Measurements from ENCODE around the gene C3orf18.
A peak's percentile ranks its signal among the peaks of the same experiment; 100 is the strongest.

Gene C3orf18

GRCh38 chr3:50585919-50586762 lies 18.6 kb upstream of the C3orf18 start:
- DNase-seq, result no peak
- intact Hi-C loops (cut with DNase I), result no loop called here

GRCh38 chr3:50584391-50584790 lies 16.8 kb upstream of the C3orf18 start:
- intact Hi-C loops (cut with DNase I), result no loop called here
- DNase-seq, result no peak

- intact Hi-C loops (cut with DNase I), result no loop called here
- peak in 2 of 42 donors; percentile 14 to 47 for DNase-seq
Measured at GRCh38 chr3:50583897-50584296, 16.4 kb upstream of the C3orf18 start.

GRCh38 chr3:50582083-50582482 lies 14.5 kb upstream of the C3orf18 start:
- intact Hi-C loops (cut with DNase I), result no loop called here

GRCh38 chr3:50581459-50581842 lies 13.9 kb upstream of the C3orf18 start:
- DNase-seq, result no peak
- intact Hi-C loops (cut with DNase I), result no loop called here

More at GRCh38 chr3:50582083-50582482, 14.5 kb upstream of the C3orf18 start:
- no peak for DNase-seq

- intact Hi-C loops (cut with DNase I), result no loop called here
- DNase-seq, result no peak
Measured at GRCh38 chr3:50580683-50581458, 13.3 kb upstream of the C3orf18 start.

GRCh38 chr3:50577348-50577747 lies 9.8 kb upstream of the C3orf18 start:
- intact Hi-C loops (cut with DNase I), result no loop called here

GRCh38 chr3:50575372-50575771 lies 7.8 kb upstream of the C3orf18 start:
- no peak for DNase-seq
- intact Hi-C loops (cut with DNase I), result no loop called here

More at GRCh38 chr3:50577348-50577747, 9.8 kb upstream of the C3orf18 start:
- no peak for DNase-seq

GRCh38 chr3:50574444-50574831 lies 6.9 kb upstream of the C3orf18 start:
- no peak for DNase-seq
- intact Hi-C loops (cut with DNase I), result loop anchor here (5.0 kb wide), 1 partner anchor 38 kb away; the partner anchor contains the start of gene CISH

GRCh38 chr3:50573566-50574443 lies 6.3 kb upstream of the C3orf18 start:
- intact Hi-C loops (cut with DNase I), result loop anchor here (5.0 kb wide), 1 partner anchor 38 kb away; the partner anchor contains the start of gene CISH
- no peak for DNase-seq

- no peak for DNase-seq
- intact Hi-C loops (cut with DNase I), result loop anchor here (5.0 kb wide), 1 partner anchor 39 kb away; the partner anchor contains the start of gene CISH
Measured at GRCh38 chr3:50572801-50573371, 5.3 kb upstream of the C3orf18 start.

- intact Hi-C loops (cut with DNase I), result loop anchor here (5.0 kb wide), 1 partner anchor 40 kb away; the partner anchor contains the start of gene CISH
- DNase-seq, result peak; percentile 48 to 89 (median 74)
Measured at GRCh38 chr3:50572158-50572557, 4.6 kb upstream of the C3orf18 start.

GRCh38 chr3:50571486-50571885 lies 3.9 kb upstream of the C3orf18 start:
- intact Hi-C loops (cut with DNase I), result loop anchor here (5.0 kb wide), 1 partner anchor 41 kb away; the partner anchor contains the start of gene CISH
- no peak for DNase-seq

GRCh38 chr3:50570508-50571279 lies 3.1 kb upstream of the C3orf18 start:
- DNase-seq, result no peak
- intact Hi-C loops (cut with DNase I), result loop anchor here (5.0 kb wide), 1 partner anchor 42 kb away; the partner anchor contains the start of gene CISH

- peak; percentile 92 to 99 (median 96) for DNase-seq
- intact Hi-C loops (cut with DNase I), result loop anchor here (5.0 kb wide), 2 partner anchors 207 to 813 kb away; no protein-coding TSS in a partner anchor
Measured at GRCh38 chr3:50568947-50569749, 1.6 kb upstream of the C3orf18 start, which contains the start of gene HEMK1. TSS of gene HEMK1 (plus strand) at chr3:50569522. CDS start at chr3:50571105, 1,583 bp downstream.

GRCh38 chr3:50567011-50567385 lies 549 bp downstream of the C3orf18 start:
- no peak for DNase-seq

GRCh38 chr3:50564321-50564720 lies 3.2 kb downstream of the C3orf18 start:
- intact Hi-C loops (cut with DNase I), result no loop called here
- DNase-seq, result no peak

More at GRCh38 chr3:50567011-50567385, 549 bp downstream of the C3orf18 start:
- intact Hi-C loops (cut with DNase I), result loop anchor here (5.0 kb wide), 2 partner anchors 205 to 815 kb away; no protein-coding TSS in a partner anchor
